Pancreas (tissue), 10 donors: Measurements from ENCODE around the gene ATP5F1C. TPM values are rescaled to one million over a fixed set of nuclear protein-coding genes. Genes with fewer than 3 reads are reported as not detected.

Source experiments
- ATAC-seq, 4 donors: fragments of 200-7000 bp; cut with Tn5 transposase; one replicate each; pipeline versions ENCODE4 v1.8.0 to v1.9.1; 2020; ENCODE audit warnings: mild to moderate bottlenecking in 4 of 4, moderate library complexity in 4 of 4
- DNase-seq, 6 donors: peaks; one replicate each; pipeline ENCODE4 v3.0.0-alpha.2; 2020
- FAIRE-seq: peaks from 2 replicates; lab custom pipeline; 2012; peaks lifted over from hg19 to GRCh38; lab: Jason Lieb, UNC
- H3K27ac ChIP-seq, 4 donors: fragments of 200-600 bp; sonication (generic); 1 replicate in 3 of 4; 2 replicates in 1 of 4; pipeline versions ENCODE4 v1.5.0 to v1.8.0; 2020
- H3K27me3 ChIP-seq, 4 donors: fragments of 200-600 bp; one replicate each; pipeline ENCODE4 v1.8.0; 2021
- H3K36me3 ChIP-seq, 3 donors: fragments of 200-600 bp; sonication (generic) in 1 of 3; one replicate each; pipeline versions ENCODE4 v1.5.0 to v1.8.0; 2020 to 2021
- H3K4me1 ChIP-seq, 3 donors: fragments of 200-600 bp; one replicate each; pipeline ENCODE4 v1.8.0; 2021
- H3K4me3 ChIP-seq, 4 donors: fragments of 200-600 bp; sonication (generic) in 2 of 4; one replicate each; pipeline versions ENCODE4 v1.5.0 to v1.8.0; 2020 to 2021
- H3K9me3 ChIP-seq, 4 donors: fragments of 200-600 bp; one replicate each; pipeline ENCODE4 v1.8.0; 2021
- WGBS, 2 donors: extraction: QIAGEN DNeasy Blood & Tissue Kit; methylation state at CpG; one replicate each; pipeline ENCODE4 v1.1.7; 2013; 5-methylcytosine and 5-hydroxymethylcytosine counted together
- intact Hi-C, 3 donors: fragments of 100-400 bp; cut with DNase I; formaldehyde crosslinking; loops; one replicate each; pipeline versions ENCODE4 v1.11.1 to v1.14.2; 2022
- polyA plus RNA-seq, 2 donors: library from polyadenylated mRNA; stranded (reverse); fragments of 200-250 nt; gene quantifications; one replicate each; pipeline ENCODE4 v1.2.3, GENCODE V29; 2013
- total RNA-seq, 6 donors: library from RNA; stranded (reverse); fragmentation: NEBNext Ultra II Directional in 4 of 6; extraction: Animal tissue kit (Norgen Biotek cat#: 25700) in 4 of 6; gene quantifications; one replicate each; pipeline versions ENCODE4 v1.2.1 to v1.2.4, GENCODE V29; 2021 to 2023
- TF ChIP-seq, protein P1 (sequence below), 4 donors: fragments of 200-600 bp; sonication (generic) in 3 of 4; IDR thresholded peaks; one replicate each; pipeline versions ENCODE4 v1.5.0 to v1.8.0; 2021; ENCODE audit warnings: antibody characterized with exemption in 4 of 4
- donor health status: healthy with polysubstance abuse.
- donor health status: DM: no; HTN: no; CAD: no; lungs with moderate emphysema.
- donor health status: DM: no; HTN: no; CAD: no.
- donor health status: control.
- donor health status: control.
- donor health status: Bipolar disorder and iron deficiency.
- donor health status: DM: yes; HTN: yes; CAD: no.
- donor health status: DM: no; HTN: no; CAD: no.
- donor health status: DM: no; HTN: no; CAD: no.
- donor health status: DM: yes; HTN: yes; CAD: no.

ATP5F1C gene
- total and polyA plus RNA-seq, 8 donors = 138 to 273 (median 171) TPM

DNA sequence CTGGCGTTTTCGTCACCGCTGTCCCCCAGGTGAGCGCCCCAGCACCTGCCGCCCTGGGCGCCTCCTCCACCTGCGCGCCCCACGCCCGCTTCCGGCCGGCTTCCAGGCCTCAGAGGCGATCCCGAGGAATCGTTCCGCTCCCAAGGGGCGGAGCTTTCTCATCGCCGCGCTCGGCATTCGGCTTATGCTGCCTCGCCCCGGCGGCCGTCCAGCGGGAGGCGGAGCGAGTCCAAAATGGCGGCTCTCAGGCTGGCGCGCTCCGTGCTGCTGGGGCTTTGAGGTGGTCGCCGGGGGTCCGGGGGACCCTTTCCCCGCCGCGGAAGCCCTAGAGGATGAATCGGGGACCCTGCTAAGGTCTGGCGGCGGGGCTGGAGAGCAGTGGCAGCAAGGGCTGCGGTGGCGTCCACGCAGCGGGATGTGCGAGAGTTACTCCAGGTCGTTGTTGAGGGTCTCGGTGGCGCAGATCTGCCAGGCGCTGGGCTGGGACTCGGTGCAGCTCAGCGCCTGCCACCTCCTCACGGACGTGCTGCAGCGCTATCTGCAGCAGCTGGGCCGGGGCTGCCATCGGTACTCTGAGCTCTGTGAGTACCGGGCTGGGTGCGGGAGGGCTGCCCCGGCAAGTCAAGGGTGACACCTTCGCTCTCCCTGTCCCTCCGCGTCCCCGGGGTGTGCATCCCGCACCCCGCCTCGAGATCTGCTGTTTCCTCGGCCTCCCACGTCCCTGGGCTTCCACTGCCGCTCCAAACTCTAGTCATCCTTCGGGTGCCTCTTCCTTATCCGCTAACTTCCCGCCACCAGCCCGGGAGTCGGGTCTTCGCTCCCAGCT, 30.5 kb downstream of the ATP5F1C start, which contains the start of gene TAF3:
TAF3 (plus strand) TSS at position 211 of the 826 bp plus-strand sequence; CDS start at position 416, 205 bp downstream.
- peak; percentile 89 to 97 (median 94) for DNase-seq
- peak; percentile 97 to 99 (median 98) for ATAC-seq
- intact Hi-C loops = no loop called here
- Histone ChIP-seq H3K36me3 (no peaks in the 10 kb centered on the region), H3K4me3 (peak within 1 kb of the TSS; percentile 84 to 99 (median 97)), H3K4me1 (peaks cover 4 to 15% (median 8%) of the 10 kb centered on the region in 3 donors), H3K9me3 (no peaks in the 10 kb centered on the region), H3K27me3 (no peaks in the 10 kb centered on the region), H3K27ac (peak within 1 kb of the TSS; percentile 39 to 53 (median 48))
- WGBS, 2 donors = 0% methylated on average over 73 to 77 of the region's 77 CpGs
- no peak for FAIRE-seq
- TF ChIP-seq, protein P1, sequence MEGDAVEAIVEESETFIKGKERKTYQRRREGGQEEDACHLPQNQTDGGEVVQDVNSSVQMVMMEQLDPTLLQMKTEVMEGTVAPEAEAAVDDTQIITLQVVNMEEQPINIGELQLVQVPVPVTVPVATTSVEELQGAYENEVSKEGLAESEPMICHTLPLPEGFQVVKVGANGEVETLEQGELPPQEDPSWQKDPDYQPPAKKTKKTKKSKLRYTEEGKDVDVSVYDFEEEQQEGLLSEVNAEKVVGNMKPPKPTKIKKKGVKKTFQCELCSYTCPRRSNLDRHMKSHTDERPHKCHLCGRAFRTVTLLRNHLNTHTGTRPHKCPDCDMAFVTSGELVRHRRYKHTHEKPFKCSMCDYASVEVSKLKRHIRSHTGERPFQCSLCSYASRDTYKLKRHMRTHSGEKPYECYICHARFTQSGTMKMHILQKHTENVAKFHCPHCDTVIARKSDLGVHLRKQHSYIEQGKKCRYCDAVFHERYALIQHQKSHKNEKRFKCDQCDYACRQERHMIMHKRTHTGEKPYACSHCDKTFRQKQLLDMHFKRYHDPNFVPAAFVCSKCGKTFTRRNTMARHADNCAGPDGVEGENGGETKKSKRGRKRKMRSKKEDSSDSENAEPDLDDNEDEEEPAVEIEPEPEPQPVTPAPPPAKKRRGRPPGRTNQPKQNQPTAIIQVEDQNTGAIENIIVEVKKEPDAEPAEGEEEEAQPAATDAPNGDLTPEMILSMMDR (IDR thresholded peaks at IDR 0.05) = no peak

DNA sequence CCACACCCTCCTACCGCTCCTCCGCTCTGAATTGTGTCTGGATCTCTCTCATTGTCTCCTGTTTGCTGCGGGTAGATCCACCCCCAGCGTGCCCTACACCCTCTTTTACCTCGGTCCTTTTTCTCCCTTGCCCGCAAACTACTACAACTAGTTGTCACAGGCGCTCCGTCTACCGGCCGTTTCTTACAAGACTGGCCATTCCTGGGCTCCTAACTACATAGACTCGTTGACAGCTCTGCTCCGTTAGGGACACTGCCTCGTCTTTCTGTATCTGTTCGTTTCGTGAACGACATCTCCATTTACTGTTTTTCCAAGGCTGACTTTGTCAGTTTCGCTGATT, 31.1 kb downstream of the ATP5F1C start:
- Histone ChIP-seq H3K4me3 (peak overlapping the region; percentile 84 to 99 (median 97)), H3K27me3 (no peaks in the 10 kb centered on the region), H3K27ac (peak overlapping the region in 3 of 4 donors; percentile 39 to 53 (median 50)), H3K36me3 (no peaks in the 10 kb centered on the region), H3K9me3 (no peaks in the 10 kb centered on the region), H3K4me1 (peaks cover 4 to 15% (median 8%) of the 10 kb centered on the region in 3 donors)
- intact Hi-C loops = no loop called here
- peak; percentile 49 to 80 (median 74) for ATAC-seq
- DNase-seq = peak; percentile 33 to 70 (median 51)
- FAIRE-seq = no peak
- 0% methylated on average over 17 of the region's 17 CpGs for WGBS, 2 donors
- TF ChIP-seq, protein P1 (IDR thresholded peaks at IDR 0.05) = peak in 1 of 4 donors; percentile 8

DNA sequence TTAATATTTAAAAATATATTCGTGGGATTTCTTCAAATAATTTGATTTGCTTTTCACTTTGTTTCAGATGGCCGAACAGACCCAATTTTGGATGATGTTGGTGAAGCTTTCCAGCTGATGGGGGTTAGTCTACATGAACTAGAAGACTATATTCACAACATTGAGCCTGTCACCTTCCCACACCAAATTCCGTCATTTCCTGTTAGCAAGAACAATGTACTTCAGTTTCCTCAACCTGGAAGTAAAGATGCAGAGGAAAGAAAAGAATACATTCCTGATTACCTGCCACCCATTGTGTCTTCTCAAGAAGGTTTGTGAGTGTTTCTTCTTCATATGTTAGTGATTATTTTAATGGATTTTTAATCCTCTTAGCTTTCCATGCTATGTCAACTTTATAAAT, 36.3 kb downstream of the ATP5F1C start:
- Histone ChIP-seq H3K4me3 (no peak overlapping the region), H3K4me1 (peaks cover 4 to 18% (median 12%) of the 10 kb centered on the region in 3 donors), H3K9me3 (no peaks in the 10 kb centered on the region), H3K27ac (no peak overlapping the region), H3K27me3 (no peaks in the 10 kb centered on the region), H3K36me3 (peaks cover 0 to 12% (median 0%) of the 10 kb centered on the region in 3 donors)
- WGBS, 2 donors = 65 to 76% methylated on average over 3 of the region's 3 CpGs
- FAIRE-seq (no peak), DNase-seq (no peak), ATAC-seq (no peak)
- intact Hi-C loops = no loop called here
- TF ChIP-seq, protein P1 (IDR thresholded peaks at IDR 0.05) = no peak

DNA sequence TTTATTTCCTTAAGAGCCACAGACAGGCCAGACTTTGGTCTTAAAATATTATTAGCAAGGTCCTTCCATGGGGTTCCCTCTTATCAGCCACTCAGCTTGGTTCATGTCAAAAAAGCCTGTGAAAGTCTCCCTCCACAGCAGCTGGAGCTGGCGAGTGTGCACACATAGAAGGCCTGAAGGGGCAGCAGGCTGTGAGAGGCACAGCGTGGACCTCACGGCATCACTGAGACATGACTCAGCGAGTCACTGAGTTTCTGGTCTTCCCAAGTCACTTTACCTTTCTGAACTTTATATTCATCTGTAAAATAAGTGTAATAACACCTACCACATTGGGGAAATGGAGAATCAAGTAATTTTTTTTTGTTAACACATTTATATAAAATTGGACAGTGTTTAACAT, 39.0 kb downstream of the ATP5F1C start:
- Histone ChIP-seq H3K27me3 (no peaks in the 10 kb centered on the region), H3K4me3 (no peak overlapping the region), H3K4me1 (peaks cover 0 to 5% (median 4%) of the 10 kb centered on the region in 3 donors), H3K9me3 (no peaks in the 10 kb centered on the region), H3K27ac (peak overlapping the region in 1 of 4 donors; percentile 34), H3K36me3 (peaks cover 0 to 12% (median 0%) of the 10 kb centered on the region in 3 donors)
- 31 to 41% methylated on average over 4 of the region's 4 CpGs for WGBS, 2 donors
- ATAC-seq = peak; percentile 95 to 100 (median 97)
- intact Hi-C loops = no loop called here
- TF ChIP-seq, protein P1 (IDR thresholded peaks at IDR 0.05) = peak in 1 of 4 donors; percentile 17
- FAIRE-seq = no peak
- DNase-seq = peak; percentile 58 to 85 (median 72)
